HEK293T (cell line): Measurements from ENCODE around the gene ZBED6.
"Not testable (repeated sequence)": the region's sequence is repeated elsewhere in the genome, so short reads cannot be mapped to it uniquely, and the experiment has no call there.

Experiments
- CTCF ChIA-PET: fragments of 350-600 bp; formaldehyde crosslinking; extraction: SDS; loops from one replicate; lab custom pipeline; 2021; ENCODE audit warnings: antibody characterized with exemption, inconsistent platforms; lab: Yijun Ruan, JAX
- POLR2A ChIA-PET: fragments of 350-600 bp; formaldehyde crosslinking; extraction: SDS; loops from one replicate; lab custom pipeline; 2020; ENCODE audit warnings: antibody characterized with exemption, inconsistent platforms; lab: Yijun Ruan, JAX
- DNase-seq: peaks from one replicate; pipeline ENCODE4 v3.0.0; 2012; ENCODE audit warnings: mixed read lengths; ENCODE audit errors: extremely low spot score
- ARNT ChIP-seq: fragments of 450-650 bp; IDR thresholded peaks from 2 replicates; pipeline ENCODE4 v1.6.1; 2017; ENCODE audit warnings: mild to moderate bottlenecking
- BHLHE40 ChIP-seq: fragments of 450-650 bp; IDR thresholded peaks from 2 replicates; pipeline ENCODE4 v1.6.1; 2016; ENCODE audit warnings: mild to moderate bottlenecking, moderate library complexity, borderline replicate concordance
- CTBP1 ChIP-seq: fragments of 450-650 bp; IDR thresholded peaks from 2 replicates; pipeline ENCODE4 v1.6.1; 2016; ENCODE audit warnings: borderline replicate concordance
- ELF4 ChIP-seq: fragments of 450-650 bp; IDR thresholded peaks from 2 replicates; pipeline ENCODE4 v1.6.1; 2017; ENCODE audit warnings: antibody characterized with exemption
- FOXA1 ChIP-seq: fragments of 450-650 bp; IDR thresholded peaks from 2 replicates; pipeline ENCODE4 v1.6.1; 2016; ENCODE audit warnings: mild to moderate bottlenecking
- FOXK2 ChIP-seq: fragments of 450-650 bp; IDR thresholded peaks from 2 replicates; pipeline ENCODE4 v1.6.1; 2016; ENCODE audit warnings: mild to moderate bottlenecking
- FOXM1 ChIP-seq: fragments of 450-650 bp; IDR thresholded peaks from 2 replicates; pipeline ENCODE4 v1.6.1; 2017; ENCODE audit warnings: mild to moderate bottlenecking, borderline replicate concordance
- HDGF ChIP-seq: fragments of 450-650 bp; IDR thresholded peaks from 2 replicates; pipeline ENCODE4 v1.6.1; 2017; ENCODE audit warnings: antibody characterized with exemption, borderline replicate concordance
- L3MBTL2 ChIP-seq: fragments of 450-650 bp; conservative IDR thresholded peaks from 2 replicates; pipeline ENCODE4 v1.6.1; 2016; ENCODE audit warnings: mild to moderate bottlenecking
- LEF1 ChIP-seq: fragments of 450-650 bp; IDR thresholded peaks from 2 replicates; pipeline ENCODE4 v1.6.1; 2017; ENCODE audit warnings: mild to moderate bottlenecking, borderline replicate concordance
- NFRKB ChIP-seq: fragments of 450-650 bp; IDR thresholded peaks from 2 replicates; pipeline ENCODE4 v1.6.1; 2016; ENCODE audit warnings: mild to moderate bottlenecking, moderate library complexity
- SP1 ChIP-seq: fragments of 450-650 bp; IDR thresholded peaks from 2 replicates; pipeline ENCODE4 v1.6.1; 2017
- SUZ12 ChIP-seq: fragments of 450-650 bp; IDR thresholded peaks from 2 replicates; pipeline ENCODE4 v1.6.1; 2016; ENCODE audit warnings: mild to moderate bottlenecking
- TARDBP ChIP-seq: fragments of 450-650 bp; IDR thresholded peaks from 2 replicates; pipeline ENCODE4 v1.6.1; 2016
- ZNF384 ChIP-seq: fragments of 450-650 bp; IDR thresholded peaks from 2 replicates; pipeline ENCODE4 v1.6.1; 2016
- TF ChIP-seq, protein P1 (sequence below): fragments of 450-650 bp; IDR thresholded peaks from 2 replicates; pipeline ENCODE4 v1.6.1; 2016

Gene ZBED6, protein sequence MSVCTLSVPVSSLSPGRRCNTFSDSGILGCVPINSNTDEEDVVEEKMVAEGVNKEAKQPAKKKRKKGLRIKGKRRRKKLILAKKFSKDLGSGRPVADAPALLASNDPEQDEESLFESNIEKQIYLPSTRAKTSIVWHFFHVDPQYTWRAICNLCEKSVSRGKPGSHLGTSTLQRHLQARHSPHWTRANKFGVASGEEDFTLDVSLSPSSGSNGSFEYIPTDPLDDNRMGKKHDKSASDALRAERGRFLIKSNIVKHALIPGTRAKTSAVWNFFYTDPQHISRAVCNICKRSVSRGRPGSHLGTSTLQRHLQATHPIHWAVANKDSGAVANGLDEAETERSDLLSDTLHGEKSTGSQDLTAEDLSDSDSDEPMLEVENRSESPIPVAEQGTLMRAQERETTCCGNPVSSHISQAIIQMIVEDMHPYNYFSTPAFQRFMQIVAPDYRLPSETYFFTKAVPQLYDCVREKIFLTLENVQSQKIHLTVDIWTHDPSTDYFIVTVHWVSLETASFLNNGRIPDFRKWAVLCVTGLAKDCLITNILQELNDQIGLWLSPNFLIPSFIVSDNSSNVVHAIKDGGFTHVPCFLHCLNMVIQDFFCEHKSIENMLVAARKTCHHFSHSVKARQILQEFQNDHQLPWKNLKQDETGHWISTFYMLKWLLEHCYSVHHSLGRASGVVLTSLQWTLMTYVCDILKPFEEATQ (N-terminal part only)

DNA sequence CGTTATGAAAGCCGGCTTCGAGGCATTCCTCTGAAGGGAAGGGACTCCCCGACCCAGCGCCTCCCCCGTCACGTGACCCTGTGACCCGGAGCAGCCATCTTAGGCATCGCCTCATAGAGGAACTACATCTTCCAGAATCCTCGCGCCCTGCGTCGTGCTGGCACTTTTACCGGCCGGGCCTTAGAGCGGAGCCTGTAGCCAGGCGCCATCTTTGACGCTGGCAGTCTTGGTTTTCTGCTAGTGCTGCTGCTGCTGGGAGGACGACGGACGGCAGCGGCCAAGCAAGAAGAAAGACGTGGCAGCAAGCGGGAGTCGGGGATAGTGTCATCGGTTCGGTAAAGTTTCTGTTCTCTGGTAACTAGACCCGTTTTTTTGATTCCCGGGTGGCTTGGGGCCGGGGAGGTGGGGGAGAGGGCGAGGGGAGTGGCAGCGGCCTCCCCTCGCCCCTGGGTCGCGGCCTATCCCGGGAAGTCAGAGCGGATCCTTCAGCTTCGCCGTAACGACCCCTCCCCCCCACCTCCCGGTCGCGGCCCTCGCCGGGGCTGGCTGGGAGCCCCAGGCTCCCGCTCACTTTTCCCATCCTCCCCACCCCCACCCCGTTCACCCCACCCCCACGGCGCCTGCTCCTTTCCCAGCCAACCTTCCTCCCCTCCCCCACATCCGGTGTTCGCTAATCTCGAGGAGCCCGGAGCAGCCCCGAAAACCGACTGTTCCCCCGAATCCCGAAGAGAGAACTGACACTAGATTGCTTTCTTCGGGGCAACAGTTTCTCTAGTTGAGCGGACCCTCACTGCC lies at the start of gene ZBED6, which contains the start of gene ZC3H11A:
Gene ZBED6 (plus strand): TSS at position 183 of the 795 bp plus-strand sequence. CDS start 1,900 bp downstream, outside the sequence.
Gene ZC3H11A (plus strand): TSS at position 183 of the 795 bp plus-strand sequence. CDS start 21,448 bp downstream, outside the sequence.
- peak; percentile 97 for DNase-seq
- CTCF ChIA-PET = no interaction called here
- POLR2A ChIA-PET = no interaction called here
- TF ChIP-seq NFRKB (peak; percentile 86), CTBP1 (no peak), L3MBTL2 (peak; percentile 97)

DNA sequence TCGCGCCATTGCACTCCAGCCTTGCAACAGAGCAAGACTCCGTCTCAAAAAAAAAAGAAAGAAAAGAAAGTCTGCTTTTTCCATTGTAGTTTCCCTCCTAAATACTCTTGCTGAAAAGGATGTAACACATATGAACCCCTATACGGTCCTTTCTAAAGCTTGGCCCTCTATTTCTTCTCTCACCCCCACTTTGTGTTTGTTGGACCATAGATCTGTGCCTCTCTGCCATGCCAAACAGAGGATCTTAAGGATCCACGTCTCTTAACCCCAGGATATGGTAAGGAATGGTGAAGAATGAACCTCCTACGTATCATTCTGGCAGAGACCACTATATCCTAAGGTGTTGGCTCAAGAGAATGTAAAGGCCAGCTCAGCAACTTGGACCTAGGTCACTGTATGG lies 49.1 kb upstream of the ZBED6 start:
- no peak for DNase-seq

DNA sequence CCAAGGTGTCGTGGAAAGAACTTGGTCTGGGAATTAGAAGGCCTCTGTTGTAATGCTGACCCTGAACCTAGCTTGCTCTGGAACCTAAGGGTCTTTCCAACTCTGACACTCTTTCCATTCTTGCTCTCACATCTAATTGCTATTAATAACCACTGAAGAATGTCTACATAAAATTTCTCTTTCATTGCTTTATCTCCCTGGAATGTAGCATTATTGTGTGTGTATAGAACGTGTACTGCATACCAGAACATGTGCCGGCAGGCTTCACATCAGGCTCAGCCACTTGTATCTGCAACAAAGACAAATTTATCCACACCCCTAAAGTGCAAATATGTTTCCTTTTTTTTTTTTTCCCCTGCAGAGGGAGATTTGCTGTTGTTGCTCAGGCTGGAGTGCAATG lies 44.4 kb upstream of the ZBED6 start:
- DNase-seq = no peak
- CTCF ChIA-PET = interaction anchor here (0.7 kb wide), 1 partner anchor 1008 kb away, joined by 3 read pairs; no protein-coding TSS in a partner anchor
- POLR2A ChIA-PET = no interaction called here

More for the DNA sequence above, 49.1 kb upstream of the ZBED6 start:
- ChIA-PET POLR2A (no interaction called here), CTCF (no interaction called here)
- TF ChIP-seq FOXM1 (no peak), NFRKB (no peak), TARDBP (no peak)

DNA sequence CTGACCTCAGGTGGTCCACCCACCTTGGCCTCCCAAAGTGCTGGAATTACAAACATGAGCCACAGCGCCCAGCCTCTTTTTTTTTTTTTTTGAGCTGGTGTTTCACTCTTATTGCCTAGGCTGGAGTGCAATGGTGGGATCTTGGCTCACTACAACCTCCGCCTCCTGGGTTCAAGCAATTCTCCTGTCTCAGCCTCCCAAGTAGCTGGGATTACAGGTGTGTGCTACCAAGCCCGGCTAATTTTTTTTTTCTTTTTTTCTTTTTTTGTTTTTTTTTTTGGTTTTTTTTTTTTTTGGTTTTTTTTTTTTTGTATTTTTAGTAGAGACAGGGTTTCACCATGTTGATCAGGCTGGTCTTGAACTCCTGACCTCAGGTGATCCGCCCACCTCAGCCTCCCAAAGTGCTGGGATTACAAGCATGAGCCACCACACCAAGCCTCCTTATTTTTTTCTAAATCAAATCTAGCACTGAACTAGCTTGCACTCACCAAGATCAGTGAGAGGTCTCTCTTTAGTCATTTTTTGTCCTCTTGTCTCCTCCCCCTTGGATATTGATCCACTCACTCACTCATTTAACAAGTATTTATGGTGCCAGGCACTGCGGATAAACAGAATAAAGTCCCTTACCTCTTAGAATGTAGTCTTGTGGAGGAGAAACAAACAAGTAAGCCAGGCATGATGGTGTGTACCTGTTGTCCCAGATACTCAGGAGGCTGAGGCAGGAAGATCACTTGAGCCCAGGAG lies 43.6 kb upstream of the ZBED6 start:
- POLR2A ChIA-PET, DNase-seq: not testable (repeated sequence)
- CTCF ChIA-PET = interaction anchor here (0.7 kb wide), 1 partner anchor 1009 kb away, joined by 3 read pairs; no protein-coding TSS in a partner anchor

More for the DNA sequence above, 44.4 kb upstream of the ZBED6 start:
- TF ChIP-seq L3MBTL2 = no peak
- TF ChIP-seq TARDBP = no peak
- TF ChIP-seq FOXM1 = no peak
- no peak for TF ChIP-seq CTBP1
- TF ChIP-seq NFRKB = no peak
- TF ChIP-seq LEF1 = no peak
- TF ChIP-seq SUZ12 = no peak
- no peak for TF ChIP-seq ELF4
- TF ChIP-seq, protein P1, sequence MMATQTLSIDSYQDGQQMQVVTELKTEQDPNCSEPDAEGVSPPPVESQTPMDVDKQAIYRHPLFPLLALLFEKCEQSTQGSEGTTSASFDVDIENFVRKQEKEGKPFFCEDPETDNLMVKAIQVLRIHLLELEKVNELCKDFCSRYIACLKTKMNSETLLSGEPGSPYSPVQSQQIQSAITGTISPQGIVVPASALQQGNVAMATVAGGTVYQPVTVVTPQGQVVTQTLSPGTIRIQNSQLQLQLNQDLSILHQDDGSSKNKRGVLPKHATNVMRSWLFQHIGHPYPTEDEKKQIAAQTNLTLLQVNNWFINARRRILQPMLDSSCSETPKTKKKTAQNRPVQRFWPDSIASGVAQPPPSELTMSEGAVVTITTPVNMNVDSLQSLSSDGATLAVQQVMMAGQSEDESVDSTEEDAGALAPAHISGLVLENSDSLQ = no peak

DNA sequence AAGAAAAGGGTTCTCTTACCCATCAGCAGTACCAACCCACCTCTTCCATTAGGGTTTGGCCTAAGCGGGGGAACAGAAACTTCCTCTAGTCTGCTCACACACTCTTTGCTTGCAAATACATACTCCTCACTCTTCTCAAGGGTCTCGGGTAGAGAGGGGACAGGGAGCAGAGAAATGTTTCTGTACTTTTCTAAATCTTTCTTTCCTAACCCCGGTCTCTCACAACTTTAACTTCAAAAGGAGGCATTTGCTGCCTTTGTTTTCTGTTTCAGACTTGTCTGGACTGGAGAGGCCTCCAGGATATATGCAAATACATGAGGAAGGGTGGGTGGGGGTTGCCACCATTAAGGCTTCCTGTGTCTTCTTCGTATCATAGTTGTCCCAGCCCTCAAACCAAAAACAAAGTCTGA lies 41.0 kb upstream of the ZBED6 start:
- TF ChIP-seq L3MBTL2 (no peak), FOXM1 (no peak), ARNT (no peak)
- no peak for DNase-seq
- POLR2A ChIA-PET = no interaction called here
- CTCF ChIA-PET = no interaction called here

DNA sequence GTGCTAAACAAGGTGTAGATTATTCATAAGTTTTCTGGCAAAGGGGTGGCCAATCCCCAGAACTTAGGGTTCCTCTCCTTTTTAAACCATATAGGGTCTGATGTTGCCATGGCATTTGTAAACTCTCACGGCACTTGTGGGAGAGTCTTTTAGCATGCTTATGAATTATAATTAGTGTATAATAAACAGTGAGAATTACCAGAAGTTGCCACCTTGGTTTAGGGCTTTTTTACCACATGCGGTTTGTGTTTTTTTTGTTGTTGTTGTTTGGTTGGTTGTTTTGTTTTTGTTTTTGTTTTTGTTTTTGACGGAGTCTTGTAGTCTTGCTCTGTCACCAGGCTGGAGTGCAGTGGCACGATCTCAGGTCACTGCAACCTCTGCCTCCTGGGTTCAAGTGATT lies 39.4 kb upstream of the ZBED6 start:
- no peak for DNase-seq
- POLR2A ChIA-PET = no interaction called here
- CTCF ChIA-PET = no interaction called here
- TF ChIP-seq ELF4 (no peak), CTBP1 (no peak), SUZ12 (no peak)

DNA sequence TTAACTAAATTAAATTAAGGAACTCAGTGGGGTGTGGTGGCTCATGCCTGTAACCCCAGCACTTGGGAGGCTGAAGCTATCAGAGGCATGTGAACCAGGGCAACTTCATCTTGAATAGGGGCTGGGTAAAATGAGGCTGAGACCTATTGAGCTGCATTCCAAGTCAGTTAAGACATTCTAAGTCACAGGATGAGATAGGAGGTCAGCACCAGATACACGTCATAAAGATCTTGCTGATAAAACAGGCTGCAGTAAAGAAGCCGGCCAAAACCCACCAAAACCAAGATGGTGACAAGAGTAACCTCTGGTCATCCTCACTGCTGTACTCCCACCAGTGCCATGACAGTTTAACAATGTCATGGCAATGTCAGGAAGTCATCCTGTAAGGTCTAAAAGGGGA lies 36.7 kb upstream of the ZBED6 start:
- CTCF ChIA-PET, POLR2A ChIA-PET: not testable (repeated sequence)

DNA sequence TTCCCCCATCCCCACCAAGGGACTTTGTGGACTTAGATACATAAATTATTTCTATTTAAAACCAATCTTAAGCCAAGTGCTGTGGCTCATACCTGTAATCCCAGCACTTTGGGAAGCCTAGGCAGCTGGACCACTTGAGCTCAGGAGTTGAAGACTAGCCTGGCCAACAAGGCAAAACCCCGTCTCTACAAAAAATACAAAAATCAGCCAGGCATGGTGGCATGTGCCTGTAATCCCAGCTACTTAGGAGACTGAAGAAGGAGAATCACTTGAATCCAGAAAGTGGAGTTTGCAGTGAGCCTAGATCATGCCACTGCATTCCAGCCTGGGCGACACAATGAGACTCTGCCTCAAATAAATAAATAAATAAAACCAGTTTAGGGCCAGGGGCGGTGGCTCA lies 34.9 kb upstream of the ZBED6 start:
- ChIA-PET CTCF (no interaction called here), POLR2A (no interaction called here)
- DNase-seq = no peak
- no peak for TF ChIP-seq SUZ12
- no peak for TF ChIP-seq FOXK2
- TF ChIP-seq FOXA1 = no peak
- TF ChIP-seq ARNT = no peak
- no peak for TF ChIP-seq BHLHE40
- no peak for TF ChIP-seq SP1
- TF ChIP-seq ZNF384 = no peak
- no peak for TF ChIP-seq TARDBP
- TF ChIP-seq L3MBTL2 = no peak
- TF ChIP-seq ELF4 = no peak
- no peak for TF ChIP-seq CTBP1
- TF ChIP-seq, protein P1 = no peak
- no peak for TF ChIP-seq NFRKB
- TF ChIP-seq LEF1 = no peak
- no peak for TF ChIP-seq HDGF
- TF ChIP-seq FOXM1 = no peak

More for the DNA sequence above, 36.7 kb upstream of the ZBED6 start:
- DNase-seq = not testable (repeated sequence)

DNA sequence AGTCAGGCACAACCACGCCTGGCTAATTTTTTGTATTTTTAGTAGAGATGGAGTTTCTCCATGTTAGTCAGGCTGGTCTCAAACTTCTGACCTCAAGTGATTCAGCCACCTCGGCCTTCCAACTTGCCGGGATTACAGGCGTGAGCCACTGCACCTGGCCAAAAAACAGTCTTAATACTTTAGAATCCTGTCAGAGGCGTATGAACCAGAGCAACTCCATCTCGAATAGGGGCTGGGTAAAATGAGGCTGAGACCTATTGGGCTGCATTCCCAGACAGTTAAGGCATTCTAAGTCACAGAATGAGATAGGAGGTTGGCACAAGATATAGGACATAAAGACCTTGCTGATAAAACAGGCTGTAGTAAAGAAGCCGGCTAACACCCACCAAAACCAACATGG lies 33.5 kb upstream of the ZBED6 start:
- DNase-seq, POLR2A ChIA-PET: not testable (repeated sequence)
- CTCF ChIA-PET = interaction anchor here (0.6 kb wide), 1 partner anchor 32 kb away, joined by 3 read pairs; no protein-coding TSS in a partner anchor
